Activated T-helper 1 cell treated with Interleukin-2 at 50 U/mL for 16 hours (primary cell): ENCODE results near the gene PHACTR3.
"Not testable (repeated sequence)": the region's sequence is repeated elsewhere in the genome, so short reads cannot be mapped to it uniquely, and the experiment has no call there.

Experiments
- DNase-seq: peaks from one replicate; pipeline ENCODE4 v3.0.0-alpha.2; 2020; ENCODE audit warnings: low read depth

Gene PHACTR3

GRCh38 chr20:59603781-59604541 lies at the start of gene PHACTR3:
TSS of gene PHACTR3 (plus strand) at chr20:59604540. CDS start at chr20:59605015, 475 bp downstream.
- no peak for DNase-seq

GRCh38 chr20:59557733-59558529 lies 46.4 kb upstream of the PHACTR3 start:
- DNase-seq, result not testable (repeated sequence)

- no peak for DNase-seq
Measured at GRCh38 chr20:59559024-59559817, 45.1 kb upstream of the PHACTR3 start.

- no peak for DNase-seq
Measured at GRCh38 chr20:59559863-59560262, 44.5 kb upstream of the PHACTR3 start.

- DNase-seq, result no peak
Measured at GRCh38 chr20:59560588-59561227, 43.6 kb upstream of the PHACTR3 start.

GRCh38 chr20:59561228-59561605 lies 43.1 kb upstream of the PHACTR3 start:
- DNase-seq, result no peak

- no peak for DNase-seq
Measured at GRCh38 chr20:59561614-59562277, 42.6 kb upstream of the PHACTR3 start.

- DNase-seq, result no peak
Measured at GRCh38 chr20:59564171-59564570, 40.2 kb upstream of the PHACTR3 start.

- no peak for DNase-seq
Measured at GRCh38 chr20:59564943-59565342, 39.4 kb upstream of the PHACTR3 start.

GRCh38 chr20:59565768-59566461 lies 38.4 kb upstream of the PHACTR3 start:
- no peak for DNase-seq

GRCh38 chr20:59566631-59567524 lies 37.5 kb upstream of the PHACTR3 start:
- DNase-seq, result no peak

GRCh38 chr20:59567585-59568508 lies 36.5 kb upstream of the PHACTR3 start:
- DNase-seq, result no peak

GRCh38 chr20:59568509-59569024 lies 35.8 kb upstream of the PHACTR3 start:
- DNase-seq, result no peak

- no peak for DNase-seq
Measured at GRCh38 chr20:59569305-59569704, 35.0 kb upstream of the PHACTR3 start.

- no peak for DNase-seq
Measured at GRCh38 chr20:59571151-59571550, 33.2 kb upstream of the PHACTR3 start.

GRCh38 chr20:59571551-59572314 lies 32.6 kb upstream of the PHACTR3 start:
- peak; percentile 27 for DNase-seq

- no peak for DNase-seq
Measured at GRCh38 chr20:59572515-59572914, 31.8 kb upstream of the PHACTR3 start.

- no peak for DNase-seq
Measured at GRCh38 chr20:59573837-59574236, 30.5 kb upstream of the PHACTR3 start.
